ENCODE measurements around the gene XCR1. TPM values are rescaled to one million over a fixed set of nuclear protein-coding genes. Genes with fewer than 3 reads are reported as not detected.
A peak's percentile ranks its signal among the peaks of the same experiment; 100 is the strongest.

Gene XCR1
- total and polyA plus RNA-seq, 9 of the 15 experiments (the other 6 are each of a cell fraction or from before 2014, with no cell fraction given) = not detected

GRCh38 chr3:46017720-46018119 is 9.6 kb downstream of the XCR1 start (continued):
- TF ChIP-seq JUND (IDR thresholded peaks at IDR 0.05; ENCODE audit: borderline replicate concordance, low read depth, low read length) (0 out of 2 replicates have a peak, but pooled peaks have one; percentile 9), JUND (tag; IDR thresholded peaks at IDR 0.05; ENCODE audit: borderline replicate concordance, low read depth, low read length) (no peak), ZNF41 (CRISPR knock-in tag; conservative IDR thresholded peaks at IDR 0.05) (peak; percentile 100), ZKSCAN3 (CRISPR knock-in tag; IDR thresholded peaks at IDR 0.05) (no peak), ATF4 (CRISPR knock-in tag; IDR thresholded peaks at IDR 0.05) (peak; percentile 71; the same call in 1 of the 2 replicates), TFAP4 (CRISPR knock-in tag; IDR thresholded peaks at IDR 0.05; ENCODE audit: borderline replicate concordance) (no peak)

- no peaks in the 10 kb centered on the region for H4K20me1 ChIP-seq (replicated peaks; ENCODE audit: control insufficient read depth, insufficient read depth, low read length)
- ChIA-PET POLR2A (interaction anchor here (0.6 to 1.2 kb wide), 3 partner anchors 14 to 207 kb away, joined by 3 to 4 read pairs (median 3); no protein-coding TSS in a partner anchor), CTCF (ENCODE audit: low intra/inter-chr PET ratio) (no interaction called here)
- H3K4me3 ChIP-seq = no peak overlapping the region
- no peak overlapping the region for H3K9ac ChIP-seq (ENCODE audit: insufficient read depth in 1 of 2, low read depth in 2 of 2, low read length in 2 of 2)
- ATAC-seq (peak; percentile 58), FAIRE-seq (no peak), DNase-seq (ENCODE audit: extremely low read depth in 1 of 4, low spot score in 3 of 4) (no peak)
- 7% methylated on average over 7 of the region's 7 CpGs for WGBS (ENCODE audit: insufficient coverage, low coverage, missing lambda C conversion rate)
- no peaks in the 10 kb centered on the region for H3K36me3 ChIP-seq (ENCODE audit: control insufficient read depth, insufficient read depth, low read length)
- H3K9me1 ChIP-seq (ENCODE audit: control insufficient read depth, insufficient read depth, low read length) = no peaks in the 10 kb centered on the region
- in situ Hi-C loops (cut with MboI) (no loop called here), intact Hi-C loops (cut with micrococcal nuclease) (no loop called here)
- no peak overlapping the region; the same call in 1 of the 2 replicates for H2AFZ ChIP-seq (ENCODE audit: low read depth, low read length)
- peaks cover 6 to 29% of the 10 kb centered on the region in 2 experiments; a peak in 4 of 5 replicates for H3K27me3 ChIP-seq (ENCODE audit: control insufficient read depth in 2 of 2, insufficient read depth in 2 of 2, low read length in 2 of 2)
- H3K4me1 ChIP-seq (replicated peaks in 1 of 2; ENCODE audit: control insufficient read depth in 2 of 2, insufficient read depth in 2 of 2, low read length in 2 of 2) = peaks cover 0 to 14% of the 10 kb centered on the region in 2 experiments; a peak in 3 of 5 replicates
- no peaks in the 10 kb centered on the region for H3K9me3 ChIP-seq (replicated peaks; ENCODE audit: control insufficient read depth, insufficient read depth, low read depth, low read length)
- no peaks in the 10 kb centered on the region for H3K79me2 ChIP-seq (ENCODE audit: control insufficient read depth, insufficient read depth, low read length)
- H3K27ac ChIP-seq (ENCODE audit: extremely low read depth, low read depth, low read length) = no peak overlapping the region
- no TSS peak for BruUV-seq (replicated peaks)
- H3K4me2 ChIP-seq (ENCODE audit: insufficient read depth, low read length) = no peak overlapping the region; the same call in 1 of the 2 replicates
- peak; percentile 91 for TF ChIP-seq ZNF589 (CRISPR knock-in tag; IDR thresholded peaks at IDR 0.05; ENCODE audit: low read depth)
- TF ChIP-seq JUND (IDR thresholded peaks at IDR 0.05; ENCODE audit: borderline replicate concordance, low read depth, low read length) = peak; percentile 39; the same call in 1 of the 2 replicates
- no peak for TF ChIP-seq JUND (tag; IDR thresholded peaks at IDR 0.05; ENCODE audit: borderline replicate concordance, low read depth, low read length)
- TF ChIP-seq NR2C2 (CRISPR knock-in tag; IDR thresholded peaks at IDR 0.05) = no peak
- TF ChIP-seq NR2C2 (tag; IDR thresholded peaks at IDR 0.05) = peak; percentile 58; the same call in 1 of the 2 replicates
- TF ChIP-seq GABPB2 (CRISPR knock-in tag; conservative IDR thresholded peaks at IDR 0.05) = no peak
- peak; percentile 70 for TF ChIP-seq NFE2 (IDR thresholded peaks at IDR 0.05; ENCODE audit: low read depth)
- TF ChIP-seq TFE3 (CRISPR knock-in tag; IDR thresholded peaks at IDR 0.05) = no peak
- TF ChIP-seq CEBPB (tag; IDR thresholded peaks at IDR 0.05) = peak; percentile 21; the same call in 1 of the 2 replicates
- TF ChIP-seq NR2C1 (IDR thresholded peaks at IDR 0.05) = no peak
- peak; percentile 38 for TF ChIP-seq NR2C1 (tag; IDR thresholded peaks at IDR 0.05)
- TF ChIP-seq ETV1 (tag; conservative IDR thresholded peaks at IDR 0.05; ENCODE audit: low read depth) = 0 out of 2 replicates have a peak, but pooled peaks have one; percentile 8
Observed at GRCh38 chr3:46013316-46014094, 13.8 kb downstream of the XCR1 start.

Data from K562 (cell line).